Suprapubic skin (tissue), 4 donors: ENCODE data around the gene TMEM171. TPM values are rescaled to one million over a fixed set of nuclear protein-coding genes. Genes with fewer than 3 reads are reported as not detected.

ENCODE experiments used
- DNase-seq, 2 donors: peaks; one replicate each; pipeline ENCODE4 v3.0.0-alpha.2; 2019; ENCODE audit warnings: low spot score in 2 of 2
- H3K27ac ChIP-seq: fragments of 200-600 bp; sonication (generic); one replicate; pipeline ENCODE4 v1.5.1; 2019
- H3K27me3 ChIP-seq: fragments of 200-600 bp; sonication (generic); one replicate; pipeline ENCODE4 v1.5.1; 2019
- H3K36me3 ChIP-seq: fragments of 200-600 bp; sonication (generic); one replicate; pipeline ENCODE4 v1.5.1; 2019
- H3K4me1 ChIP-seq: fragments of 200-600 bp; sonication (generic); one replicate; pipeline ENCODE4 v1.5.1; 2019
- H3K4me3 ChIP-seq: fragments of 200-600 bp; sonication (generic); one replicate; pipeline ENCODE4 v1.5.1; 2019; ENCODE audit warnings: mild to moderate bottlenecking
- H3K9me3 ChIP-seq: fragments of 200-600 bp; sonication (generic); one replicate; pipeline ENCODE4 v1.5.1; 2019
- CTCF ChIP-seq, 2 donors: fragments of 200-600 bp in 1 of 2; fragments of 450-650 bp in 1 of 2; sonication (generic) in 1 of 2; IDR thresholded peaks; one replicate each; pipeline ENCODE4 v1.5.1; 2016 to 2019; ENCODE audit warnings: antibody characterized with exemption in 2 of 2, mild to moderate bottlenecking in 1 of 2, moderate library complexity in 1 of 2
- EP300 ChIP-seq: sonication (generic); formaldehyde crosslinking; IDR thresholded peaks from one replicate; pipeline ENCODE4 v1.6.1; 2017; ENCODE audit warnings: antibody characterized with exemption
- POLR2A ChIP-seq, 2 donors: fragments of 450-650 bp; IDR thresholded peaks; one replicate each; pipeline ENCODE4 v1.6.1; 2017; ENCODE audit warnings: antibody characterized with exemption in 2 of 2, mild to moderate bottlenecking in 2 of 2, moderate library complexity in 2 of 2
- POLR2AphosphoS5 ChIP-seq, 3 donors: sonication (generic); formaldehyde crosslinking; IDR thresholded peaks; one replicate each; pipeline ENCODE4 v1.6.1; 2017; ENCODE audit warnings: antibody characterized with exemption in 3 of 3
- WGBS: methylation state at CpG from one replicate; pipeline ENCODE4 v1.1.5; 2018; 5-methylcytosine and 5-hydroxymethylcytosine counted together
- total RNA-seq, 4 donors: library from RNA; depleted of rRNA; stranded (reverse); fragments of >200 nt; gene quantifications; one replicate each; pipeline ENCODE4 v1.1.0, GENCODE V29; 2016

Gene TMEM171
- total RNA-seq, 4 donors from 2014 or later, result 1.1 to 1.7 (median 1.5) TPM; not detected in 1

- Histone ChIP-seq H3K4me1 (no peaks in the 10 kb centered on the region), H3K4me3 (no peak overlapping the region), H3K9me3 (no peaks in the 10 kb centered on the region), H3K36me3 (no peaks in the 10 kb centered on the region), H3K27ac (no peak overlapping the region), H3K27me3 (peaks cover 3% of the 10 kb centered on the region)
- TF ChIP-seq POLR2AphosphoS5 (IDR thresholded peaks at IDR 0.05) (no peak), POLR2A (IDR thresholded peaks at IDR 0.05) (no peak), CTCF (IDR thresholded peaks at IDR 0.05) (no peak), EP300 (no peak)
- no peak for DNase-seq
- WGBS, result 91% methylated on average over 1 of the region's 1 CpG
Measured at GRCh38 chr5:73140801-73141200, 20.4 kb downstream of the TMEM171 start.

- WGBS, result 85% methylated on average over 8 of the region's 8 CpGs
- H3K27ac ChIP-seq, result no peak overlapping the region
- H3K4me3 ChIP-seq, result no peak overlapping the region
- DNase-seq, result no peak
- H3K36me3 ChIP-seq, result no peaks in the 10 kb centered on the region
- H3K9me3 ChIP-seq, result no peaks in the 10 kb centered on the region
- peaks cover 3% of the 10 kb centered on the region for H3K27me3 ChIP-seq
- no peaks in the 10 kb centered on the region for H3K4me1 ChIP-seq
- no peak for TF ChIP-seq POLR2A (IDR thresholded peaks at IDR 0.05)
- TF ChIP-seq CTCF (IDR thresholded peaks at IDR 0.05), result no peak
- no peak for TF ChIP-seq POLR2AphosphoS5 (IDR thresholded peaks at IDR 0.05)
- TF ChIP-seq EP300, result no peak
Measured at GRCh38 chr5:73142035-73142434, 21.7 kb downstream of the TMEM171 start.

- H3K4me3 ChIP-seq, result no peak overlapping the region
- H3K4me1 ChIP-seq, result no peaks in the 10 kb centered on the region
- no peak for DNase-seq
- no peaks in the 10 kb centered on the region for H3K9me3 ChIP-seq
- no peak overlapping the region for H3K27ac ChIP-seq
- 66% methylated on average over 6 of the region's 6 CpGs for WGBS
- H3K36me3 ChIP-seq, result no peaks in the 10 kb centered on the region
- H3K27me3 ChIP-seq, result no peaks in the 10 kb centered on the region
- TF ChIP-seq POLR2A (IDR thresholded peaks at IDR 0.05) (no peak), POLR2AphosphoS5 (IDR thresholded peaks at IDR 0.05) (no peak), CTCF (IDR thresholded peaks at IDR 0.05) (no peak), EP300 (no peak)
Measured at GRCh38 chr5:73143716-73144115, 23.3 kb downstream of the TMEM171 start.

- no peaks in the 10 kb centered on the region for H3K36me3 ChIP-seq
- H3K9me3 ChIP-seq, result no peaks in the 10 kb centered on the region
- no peaks in the 10 kb centered on the region for H3K4me1 ChIP-seq
- no peak overlapping the region for H3K4me3 ChIP-seq
- no peak for DNase-seq
- H3K27me3 ChIP-seq, result no peaks in the 10 kb centered on the region
- TF ChIP-seq EP300 (no peak), POLR2A (IDR thresholded peaks at IDR 0.05) (no peak), POLR2AphosphoS5 (IDR thresholded peaks at IDR 0.05) (no peak), CTCF (IDR thresholded peaks at IDR 0.05) (no peak)
- no peak overlapping the region for H3K27ac ChIP-seq
- 62% methylated on average over 3 of the region's 3 CpGs for WGBS
Measured at GRCh38 chr5:73149540-73149939, 29.2 kb downstream of the TMEM171 start.

GRCh38 chr5:73150876-73151275, 30.5 kb downstream of the TMEM171 start:
- H3K27me3 ChIP-seq, result no peaks in the 10 kb centered on the region
- no peaks in the 10 kb centered on the region for H3K36me3 ChIP-seq
- no peak for DNase-seq
- no peaks in the 10 kb centered on the region for H3K4me1 ChIP-seq
- no peak overlapping the region for H3K27ac ChIP-seq
- no peaks in the 10 kb centered on the region for H3K9me3 ChIP-seq
- H3K4me3 ChIP-seq, result no peak overlapping the region
- TF ChIP-seq POLR2A (IDR thresholded peaks at IDR 0.05) (no peak), EP300 (no peak), CTCF (IDR thresholded peaks at IDR 0.05) (no peak), POLR2AphosphoS5 (IDR thresholded peaks at IDR 0.05) (no peak)
- 72% methylated on average over 7 of the region's 7 CpGs for whole genome bisulfite sequencing
